Neural progenitor cell (in vitro differentiated cells): Measurements from ENCODE around the gene RAP1GDS1. TPM values are rescaled to one million over a fixed set of nuclear protein-coding genes. Genes with fewer than 3 reads are reported as not detected.

Experiments
- DNase-seq: peaks from one replicate; pipeline ENCODE4 v3.0.0-alpha.2; 2016; ENCODE audit warnings: low spot score
- H2AFZ ChIP-seq: fragments of 200-600 bp; sonication (generic); replicated peaks from 2 replicates; pipeline ENCODE4 v1.6.1; 2016; ENCODE audit warnings: antibody characterized with exemption
- H3F3A ChIP-seq: fragments of 200-600 bp; sonication (generic); 2 replicates; pipeline ENCODE4 v1.6.1; 2016; ENCODE audit warnings: antibody characterized with exemption, low read depth
- H3K27ac ChIP-seq: fragments of 200-600 bp; sonication (generic); 2 replicates; pipeline ENCODE4 v1.5.1; 2016; ENCODE audit warnings: mild to moderate bottlenecking
- H3K27me3 ChIP-seq: fragments of 200-600 bp; sonication (generic); 2 replicates; pipeline ENCODE4 v1.6.1; 2016; ENCODE audit warnings: mild to moderate bottlenecking, moderate library complexity
- H3K36me3 ChIP-seq: fragments of 200-600 bp; sonication (generic); 2 replicates; pipeline ENCODE4 v1.5.1; 2016
- H3K4me1 ChIP-seq: fragments of 200-600 bp; sonication (generic); 2 replicates; pipeline ENCODE4 v1.6.1; 2016; ENCODE audit warnings: mixed run types
- H3K4me2 ChIP-seq: fragments of 200-600 bp; sonication (generic); 2 replicates; pipeline ENCODE4 v1.6.1; 2016
- H3K4me3 ChIP-seq: fragments of 200-600 bp; sonication (generic); 2 replicates; pipeline ENCODE4 v1.5.1; 2016
- H3K79me2 ChIP-seq: fragments of 200-600 bp; sonication (generic); 2 replicates; pipeline ENCODE4 v1.6.1; 2016; ENCODE audit warnings: low read depth
- H3K9ac ChIP-seq: fragments of 200-600 bp; sonication (generic); 2 replicates; pipeline ENCODE4 v1.6.1; 2016
- H3K9me3 ChIP-seq: fragments of 200-600 bp; sonication (generic); 2 replicates; pipeline ENCODE4 v1.5.1; 2016; ENCODE audit warnings: low read depth
- H4K20me1 ChIP-seq: fragments of 200-600 bp; sonication (generic); 2 replicates; pipeline ENCODE4 v1.6.1; 2016; ENCODE audit warnings: low read depth
- H3K27ac Mint-ChIP-seq: 3 replicates; pipeline ENCODE4 v1.8.0; 2021; ENCODE audit warnings: mixed read lengths
- H3K27me3 Mint-ChIP-seq: 2 replicates; pipeline ENCODE4 v1.8.0; 2022; ENCODE audit warnings: low read depth, mild to moderate bottlenecking, inconsistent platforms, moderate library complexity, mixed read lengths; ENCODE audit not compliant: insufficient read depth
- H3K36me3 Mint-ChIP-seq: 3 replicates; pipeline ENCODE4 v1.8.0; 2021; ENCODE audit warnings: mixed read lengths
- H3K4me1 Mint-ChIP-seq: 3 replicates; pipeline ENCODE4 v1.8.0; 2021; ENCODE audit warnings: mixed read lengths
- H3K4me3 Mint-ChIP-seq: 3 replicates; pipeline ENCODE4 v1.8.0; 2021; ENCODE audit warnings: mild to moderate bottlenecking, moderate library complexity, mixed read lengths
- H3K9me3 Mint-ChIP-seq: 3 replicates; pipeline ENCODE4 v1.8.0; 2020; ENCODE audit warnings: mixed read lengths
- CTCF ChIP-seq: fragments of 200-600 bp; sonication (generic); IDR thresholded peaks from 2 replicates; pipeline ENCODE4 v1.5.1; 2017; ENCODE audit warnings: antibody characterized with exemption, mild to moderate bottlenecking
- EZH2 ChIP-seq: fragments of 200-600 bp; sonication (generic); IDR thresholded peaks from 2 replicates; pipeline ENCODE4 v1.6.1; 2017; ENCODE audit warnings: antibody characterized with exemption, mild to moderate bottlenecking, moderate library complexity
- EZH2phosphoT487 ChIP-seq: fragments of 200-600 bp; sonication (generic); IDR thresholded peaks from 2 replicates; pipeline ENCODE4 v1.6.1; 2017; ENCODE audit warnings: antibody characterized with exemption
- total RNA-seq: library from RNA; depleted of rRNA; stranded (reverse); fragments of >200 nt; gene quantifications from 2 replicates; pipeline ENCODE4 v1.2.3, GENCODE V29; 2015; ENCODE audit warnings: low replicate concordance

The RAP1GDS1 gene
- total RNA-seq, 1 donor from 2014 or later = 65.1 TPM

GRCh38 chr4:98480535-98480934 lies 219.4 kb downstream of the RAP1GDS1 start:
- Mint-ChIP-seq H3K4me3 (no peak overlapping the region), H3K4me1 (no peaks in the 10 kb centered on the region), H3K36me3 (peaks cover 43% of the 10 kb centered on the region), H3K27ac (no peak overlapping the region), H3K27me3 (peaks cover under 1% of the 10 kb centered on the region), H3K9me3 (no peaks in the 10 kb centered on the region)
- Histone ChIP-seq H3K36me3 (no peaks in the 10 kb centered on the region), H3K4me3 (no peak overlapping the region), H3K9me3 (no peaks in the 10 kb centered on the region), H3K79me2 (no peaks in the 10 kb centered on the region), H3K27me3 (no peaks in the 10 kb centered on the region), H3K27ac (no peak overlapping the region), H3K9ac (no peak overlapping the region), H4K20me1 (no peaks in the 10 kb centered on the region), H3K4me2 (no peak overlapping the region), H2AFZ (no peak overlapping the region), H3K4me1 (no peaks in the 10 kb centered on the region), H3F3A (no peaks in the 10 kb centered on the region)
- TF ChIP-seq EZH2phosphoT487 (no peak), EZH2 (no peak), CTCF (no peak)
- no peak for DNase-seq

GRCh38 chr4:98481167-98481566 lies 220.0 kb downstream of the RAP1GDS1 start:
- H2AFZ ChIP-seq = no peak overlapping the region
- no peaks in the 10 kb centered on the region for H3K36me3 ChIP-seq
- H4K20me1 ChIP-seq = no peaks in the 10 kb centered on the region
- H3K4me3 Mint-ChIP-seq = no peak overlapping the region
- no peak overlapping the region for H3K4me3 ChIP-seq
- H3K4me1 ChIP-seq = no peaks in the 10 kb centered on the region
- no peaks in the 10 kb centered on the region for H3K79me2 ChIP-seq
- H3K4me1 Mint-ChIP-seq = no peaks in the 10 kb centered on the region
- no peaks in the 10 kb centered on the region for H3K9me3 ChIP-seq
- no peak overlapping the region for H3K27ac Mint-ChIP-seq
- no peak for TF ChIP-seq EZH2phosphoT487
- TF ChIP-seq EZH2 = no peak
- no peak for TF ChIP-seq CTCF
- peaks cover 42% of the 10 kb centered on the region for H3K36me3 Mint-ChIP-seq
- no peak for DNase-seq
- H3F3A ChIP-seq = no peaks in the 10 kb centered on the region
- no peaks in the 10 kb centered on the region for H3K27me3 ChIP-seq
- H3K4me2 ChIP-seq = no peak overlapping the region
- no peak overlapping the region for H3K9ac ChIP-seq
- H3K27me3 Mint-ChIP-seq = peaks cover 2% of the 10 kb centered on the region
- H3K27ac ChIP-seq = no peak overlapping the region
- H3K9me3 Mint-ChIP-seq = no peaks in the 10 kb centered on the region

GRCh38 chr4:98482503-98482846 lies 221.3 kb downstream of the RAP1GDS1 start:
- Mint-ChIP-seq H3K27me3 (peaks cover 2% of the 10 kb centered on the region), H3K36me3 (peaks cover 34% of the 10 kb centered on the region), H3K4me3 (no peak overlapping the region), H3K9me3 (no peaks in the 10 kb centered on the region), H3K4me1 (no peaks in the 10 kb centered on the region), H3K27ac (peak overlapping the region; percentile 55)
- no peak for TF ChIP-seq CTCF
- TF ChIP-seq EZH2phosphoT487 = no peak
- no peak for TF ChIP-seq EZH2
- no peak overlapping the region for H3K4me2 ChIP-seq
- no peaks in the 10 kb centered on the region for H3K36me3 ChIP-seq
- H2AFZ ChIP-seq = no peak overlapping the region
- no peak overlapping the region for H3K27ac ChIP-seq
- H3K27me3 ChIP-seq = no peaks in the 10 kb centered on the region
- no peak for DNase-seq
- H3K79me2 ChIP-seq = no peaks in the 10 kb centered on the region
- peaks cover 2% of the 10 kb centered on the region for H3K4me1 ChIP-seq
- H3K9me3 ChIP-seq = no peaks in the 10 kb centered on the region
- no peaks in the 10 kb centered on the region for H3F3A ChIP-seq
- H3K4me3 ChIP-seq = no peak overlapping the region
- H3K9ac ChIP-seq = no peak overlapping the region
- H4K20me1 ChIP-seq = no peaks in the 10 kb centered on the region
